Fibroblast of lung (primary cell): ENCODE measurements around the gene MSANTD2. TPM values are rescaled to one million over a fixed set of nuclear protein-coding genes. Genes with fewer than 3 reads are reported as not detected.

Source experiments
- DNase-seq, 2 donors: peaks; one replicate each; pipeline versions ENCODE4 v3.0.0 to v3.0.0-alpha.2; 2010; ENCODE audit warnings: low read depth in 2 of 2
- H2AFZ ChIP-seq: 2 replicates; pipeline ENCODE4 v1.5.1; 2012; ENCODE audit warnings: low read length, control low read depth, inconsistent platforms
- H3K27ac ChIP-seq: 2 replicates; pipeline ENCODE4 v1.5.1; 2011; ENCODE audit warnings: low read length, control low read depth; ENCODE audit not compliant: insufficient read depth
- H3K27me3 ChIP-seq: 2 replicates; pipeline ENCODE4 v1.5.1; 2011; ENCODE audit warnings: mild to moderate bottlenecking, low read length; ENCODE audit not compliant: control insufficient read depth, insufficient read depth
- H3K36me3 ChIP-seq: 2 replicates; pipeline ENCODE4 v1.5.1; 2011; ENCODE audit warnings: low read length; ENCODE audit not compliant: control insufficient read depth, insufficient read depth
- H3K4me1 ChIP-seq: 2 replicates; pipeline ENCODE4 v1.5.1; 2011; ENCODE audit warnings: low read length; ENCODE audit not compliant: control insufficient read depth, insufficient read depth; ENCODE audit errors: extremely low read depth
- H3K4me2 ChIP-seq: 2 replicates; pipeline ENCODE4 v1.5.1; 2011; ENCODE audit warnings: low read length, control low read depth; ENCODE audit not compliant: insufficient read depth; ENCODE audit errors: extremely low read depth
- H3K4me3 ChIP-seq, 4 experiments: fragments of 200-600 bp in 1 of 4; sonication (generic) in 1 of 4; replicated peaks in 1 of 4; 2 replicates each; pipeline ENCODE4 v1.5.1; 2011 to 2016; ENCODE audit warnings: low read length in 4 of 4, low read depth in 3 of 4, mild to moderate bottlenecking in 3 of 4, control low read depth in 2 of 4, inconsistent platforms in 1 of 4, mixed read lengths in 1 of 4; ENCODE audit not compliant: insufficient read depth in 1 of 4; ENCODE audit errors: control extremely low read depth in 1 of 4
- H3K79me2 ChIP-seq: 2 replicates; pipeline ENCODE4 v1.5.1; 2012; ENCODE audit warnings: mild to moderate bottlenecking, low read length, inconsistent platforms; ENCODE audit not compliant: control insufficient read depth, insufficient read depth
- H3K9ac ChIP-seq: 2 replicates; pipeline ENCODE4 v1.5.1; 2011; ENCODE audit warnings: mild to moderate bottlenecking, low read length, control low read depth; ENCODE audit not compliant: insufficient read depth
- H3K9me3 ChIP-seq: 2 replicates; pipeline ENCODE4 v1.5.1; 2012; ENCODE audit warnings: low read depth, low read length; ENCODE audit not compliant: control insufficient read depth, insufficient read depth
- H4K20me1 ChIP-seq: 2 replicates; pipeline ENCODE4 v1.5.1; 2011; ENCODE audit warnings: low read length; ENCODE audit not compliant: control insufficient read depth, insufficient read depth; ENCODE audit errors: extremely low read depth
- EZH2 ChIP-seq: IDR thresholded peaks from 2 replicates; pipeline ENCODE4 v1.5.1; 2012; ENCODE audit warnings: low read length, control low read depth, mild to moderate bottlenecking; ENCODE audit errors: missing control alignments
- polyA plus RNA-seq, 2 donors: library from polyadenylated mRNA; depleted of rRNA in 1 of 2; stranded (reverse) in 1 of 2; unstranded in 1 of 2; fragments of >200 nt; gene quantifications; 2 replicates each; pipeline ENCODE4 v1.2.1, GENCODE V29; 2011 to 2012; ENCODE audit warnings: missing spikeins in 1 of 2
- total RNA-seq: library from RNA; depleted of rRNA; stranded (reverse); fragments of >200 nt; gene quantifications from 2 replicates; pipeline ENCODE4 v1.2.1, GENCODE V29; 2014
- TF ChIP-seq, protein P1 (sequence below), 2 donors: IDR thresholded peaks in 1 of 2; conservative IDR thresholded peaks in 1 of 2; 1 replicate in 1 of 2; 2 replicates in 1 of 2; pipeline ENCODE4 v1.5.1; 2011 to 2012; ENCODE audit warnings: low read length in 2 of 2, control low read depth in 1 of 2, inconsistent platforms in 1 of 2, low read depth in 1 of 2, mild to moderate bottlenecking in 1 of 2

The MSANTD2 gene
- total and polyA plus RNA-seq, 2 donors (not counting 1 experiment from before 2014, with no cell fraction given), result 6.3 to 6.6 TPM

DNA sequence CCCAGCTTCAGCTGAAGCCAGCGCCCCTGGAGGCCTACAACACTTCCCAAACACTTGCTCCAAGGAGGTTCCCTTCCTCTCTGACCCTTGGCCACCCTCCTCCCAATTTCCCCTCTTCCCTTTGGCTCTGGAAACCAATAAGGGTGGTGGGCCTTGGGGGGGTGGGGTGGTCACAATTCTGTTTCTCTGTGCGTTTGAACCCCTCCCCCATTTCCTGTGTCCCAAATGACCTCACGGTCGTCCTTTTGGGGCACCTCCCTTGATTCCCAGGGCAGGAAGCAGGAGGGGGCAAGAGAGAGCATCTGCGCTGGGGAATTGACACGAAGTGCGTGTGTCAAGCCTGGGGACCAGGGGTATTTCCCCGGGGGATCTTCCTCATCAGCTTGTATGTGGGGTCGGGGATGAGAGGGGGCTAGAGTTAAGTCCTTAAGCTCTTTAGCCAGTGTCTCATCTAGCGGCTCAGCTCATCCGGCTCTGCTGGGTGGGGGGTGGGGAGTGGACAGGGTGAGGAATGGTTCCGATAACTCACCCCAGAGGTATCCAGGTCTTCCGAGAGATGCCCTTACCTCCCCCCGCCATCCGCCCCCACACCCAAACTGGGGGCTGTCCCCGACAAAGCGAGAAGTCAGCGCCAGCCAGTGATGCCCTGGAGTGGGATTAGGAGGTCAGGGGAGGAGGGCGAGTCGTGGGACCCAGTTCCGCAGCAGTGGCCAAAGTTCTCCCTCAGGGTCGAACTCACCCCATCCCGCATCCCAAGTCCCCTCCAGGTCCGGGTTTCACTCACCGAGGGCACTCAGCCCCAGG, 38.7 kb downstream of the MSANTD2 start:
- Histone ChIP-seq H3K4me1 (peaks cover 9% of the 10 kb centered on the region), H3K27me3 (peaks cover 6% of the 10 kb centered on the region), H4K20me1 (no peaks in the 10 kb centered on the region), H2AFZ (no peak overlapping the region), H3K4me2 (peak overlapping the region; percentile 51), H3K9ac (peak overlapping the region; percentile 16), H3K9me3 (no peaks in the 10 kb centered on the region), H3K27ac (peak overlapping the region; percentile 20), H3K4me3 (peak overlapping the region in 1 of 4 experiments; percentile 22), H3K79me2 (no peaks in the 10 kb centered on the region), H3K36me3 (peaks cover 2% of the 10 kb centered on the region)
- TF ChIP-seq EZH2, result no peak
- TF ChIP-seq, protein P1, sequence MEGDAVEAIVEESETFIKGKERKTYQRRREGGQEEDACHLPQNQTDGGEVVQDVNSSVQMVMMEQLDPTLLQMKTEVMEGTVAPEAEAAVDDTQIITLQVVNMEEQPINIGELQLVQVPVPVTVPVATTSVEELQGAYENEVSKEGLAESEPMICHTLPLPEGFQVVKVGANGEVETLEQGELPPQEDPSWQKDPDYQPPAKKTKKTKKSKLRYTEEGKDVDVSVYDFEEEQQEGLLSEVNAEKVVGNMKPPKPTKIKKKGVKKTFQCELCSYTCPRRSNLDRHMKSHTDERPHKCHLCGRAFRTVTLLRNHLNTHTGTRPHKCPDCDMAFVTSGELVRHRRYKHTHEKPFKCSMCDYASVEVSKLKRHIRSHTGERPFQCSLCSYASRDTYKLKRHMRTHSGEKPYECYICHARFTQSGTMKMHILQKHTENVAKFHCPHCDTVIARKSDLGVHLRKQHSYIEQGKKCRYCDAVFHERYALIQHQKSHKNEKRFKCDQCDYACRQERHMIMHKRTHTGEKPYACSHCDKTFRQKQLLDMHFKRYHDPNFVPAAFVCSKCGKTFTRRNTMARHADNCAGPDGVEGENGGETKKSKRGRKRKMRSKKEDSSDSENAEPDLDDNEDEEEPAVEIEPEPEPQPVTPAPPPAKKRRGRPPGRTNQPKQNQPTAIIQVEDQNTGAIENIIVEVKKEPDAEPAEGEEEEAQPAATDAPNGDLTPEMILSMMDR (conservative IDR thresholded peaks at IDR 0.05 in 1 of 2, IDR thresholded peaks at IDR 0.05 in 1 of 2; ENCODE audit: low read depth in 1 of 2, low read length in 2 of 2), result no peak
- no peak for DNase-seq

DNA sequence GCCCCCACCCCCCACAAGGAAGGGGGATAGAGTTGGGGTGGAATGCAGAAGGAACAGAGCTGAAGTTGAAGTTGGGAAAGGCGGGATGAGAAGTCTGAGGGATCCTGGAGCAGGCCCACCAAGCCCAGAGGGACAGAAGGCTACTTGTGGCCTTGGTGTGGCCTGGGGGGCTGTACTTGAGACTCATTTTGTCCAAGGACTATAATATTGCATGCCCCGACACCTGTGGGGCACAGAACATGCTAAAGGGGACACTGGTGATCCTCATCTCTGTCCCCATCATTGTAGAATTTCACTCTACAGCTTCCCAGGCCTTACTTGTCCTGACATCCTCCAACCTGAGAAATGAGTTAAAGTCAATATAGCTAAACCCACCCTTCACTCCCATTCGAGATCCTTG, 39.4 kb downstream of the MSANTD2 start:
- H3K4me3 ChIP-seq, result no peak overlapping the region
- H3K79me2 ChIP-seq, result no peaks in the 10 kb centered on the region
- no peaks in the 10 kb centered on the region for H3K9me3 ChIP-seq
- peaks cover 6% of the 10 kb centered on the region for H3K27me3 ChIP-seq
- peaks cover 12% of the 10 kb centered on the region for H3K4me1 ChIP-seq
- H4K20me1 ChIP-seq, result no peaks in the 10 kb centered on the region
- no peak overlapping the region for H3K27ac ChIP-seq
- DNase-seq, result no peak
- TF ChIP-seq, protein P1 (conservative IDR thresholded peaks at IDR 0.05 in 1 of 2, IDR thresholded peaks at IDR 0.05 in 1 of 2; ENCODE audit: low read depth in 1 of 2, low read length in 2 of 2), result no peak
- TF ChIP-seq EZH2, result no peak
- no peak overlapping the region for H2AFZ ChIP-seq
- no peak overlapping the region for H3K9ac ChIP-seq
- peaks cover 2% of the 10 kb centered on the region for H3K36me3 ChIP-seq
- H3K4me2 ChIP-seq, result no peak overlapping the region

DNA sequence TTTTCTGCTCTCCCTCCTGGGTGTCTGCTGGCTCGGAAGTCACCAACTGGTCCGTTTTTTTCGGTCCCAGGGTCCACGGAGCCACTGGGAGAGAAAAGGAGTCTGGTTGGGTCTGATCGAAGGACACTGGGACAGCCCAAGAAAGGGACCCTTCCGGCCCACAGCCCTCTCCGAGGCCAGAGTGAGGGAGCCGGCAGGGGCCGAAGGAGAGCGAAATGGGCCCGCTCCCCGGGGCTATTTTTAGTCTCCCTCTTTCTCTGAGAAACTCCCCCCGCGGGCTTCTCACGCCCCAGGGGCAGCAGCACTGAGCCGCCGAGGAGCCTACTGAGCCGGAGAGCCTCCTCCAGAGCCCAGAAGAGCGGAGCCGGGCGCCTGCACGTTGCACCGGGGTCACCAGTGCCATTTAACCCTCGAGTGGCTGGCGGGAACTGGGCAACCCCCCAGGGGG, 40.0 kb downstream of the MSANTD2 start:
- H3K79me2 ChIP-seq, result no peaks in the 10 kb centered on the region
- H3K36me3 ChIP-seq, result peaks cover 2% of the 10 kb centered on the region
- H3K27me3 ChIP-seq, result peaks cover 6% of the 10 kb centered on the region
- H3K4me1 ChIP-seq, result peaks cover 12% of the 10 kb centered on the region
- H4K20me1 ChIP-seq, result no peaks in the 10 kb centered on the region
- no peak overlapping the region for H3K4me2 ChIP-seq
- no peak overlapping the region for H3K4me3 ChIP-seq
- no peak for DNase-seq
- no peak overlapping the region for H3K27ac ChIP-seq
- H3K9ac ChIP-seq, result peak overlapping the region; percentile 20
- TF ChIP-seq EZH2, result no peak
- TF ChIP-seq, protein P1 (conservative IDR thresholded peaks at IDR 0.05 in 1 of 2, IDR thresholded peaks at IDR 0.05 in 1 of 2; ENCODE audit: low read depth in 1 of 2, low read length in 2 of 2), result no peak
- H3K9me3 ChIP-seq, result no peaks in the 10 kb centered on the region
- no peak overlapping the region for H2AFZ ChIP-seq
